Keratinocyte (primary cell): Measurements from ENCODE around the gene USP49. TPM values are rescaled to one million over a fixed set of nuclear protein-coding genes. Genes with fewer than 3 reads are reported as not detected.

Experiments
- DNase-seq: peaks from one replicate; pipeline ENCODE4 v3.0.0-alpha.2; 2011; ENCODE audit warnings: low read depth, missing footprints, low spot score
- FAIRE-seq: peaks from 2 replicates; lab custom pipeline; 2011; peaks lifted over from hg19 to GRCh38; lab: Jason Lieb, UNC
- H2AFZ ChIP-seq: 2 replicates; pipeline ENCODE4 v1.6.0; 2012; ENCODE audit warnings: low read length, control low read depth, inconsistent platforms; ENCODE audit not compliant: control insufficient read depth
- H3K27ac ChIP-seq: 2 replicates; pipeline ENCODE4 v1.5.1; 2011; ENCODE audit warnings: low read length; ENCODE audit not compliant: control insufficient read depth, insufficient read depth
- H3K27me3 ChIP-seq: 3 replicates; pipeline ENCODE4 v1.6.0; 2011; ENCODE audit warnings: low read length; ENCODE audit not compliant: control insufficient read depth, insufficient read depth; ENCODE audit errors: extremely low read depth
- H3K36me3 ChIP-seq, 2 experiments: 2 replicates in 1 of 2; 3 replicates in 1 of 2; pipeline ENCODE4 v1.5.1; 2011; ENCODE audit warnings: low read length in 2 of 2, mild to moderate bottlenecking in 1 of 2; ENCODE audit not compliant: control insufficient read depth in 2 of 2, insufficient read depth in 2 of 2; ENCODE audit errors: extremely low read depth in 1 of 2
- H3K4me1 ChIP-seq: 3 replicates; pipeline ENCODE4 v1.5.1; 2011; ENCODE audit warnings: low read length; ENCODE audit not compliant: control insufficient read depth, insufficient read depth; ENCODE audit errors: extremely low read depth
- H3K4me2 ChIP-seq: 3 replicates; pipeline ENCODE4 v1.6.0; 2011; ENCODE audit warnings: low read depth, low read length; ENCODE audit not compliant: control insufficient read depth, insufficient read depth; ENCODE audit errors: extremely low read depth
- H3K4me3 ChIP-seq, 3 experiments: fragments of 200-600 bp in 1 of 3; sonication (generic) in 1 of 3; 2 replicates in 2 of 3; 3 replicates in 1 of 3; pipeline ENCODE4 v1.5.1; 2011 to 2016; ENCODE audit warnings: low read length in 3 of 3, mild to moderate bottlenecking in 3 of 3, control low read depth in 2 of 3, inconsistent platforms in 1 of 3, low read depth in 1 of 3, mixed read lengths in 1 of 3, mixed run types in 1 of 3, moderate library complexity in 1 of 3; ENCODE audit not compliant: control insufficient read depth in 2 of 3, insufficient read depth in 2 of 3; ENCODE audit errors: extremely low read depth in 1 of 3
- H3K79me2 ChIP-seq: 2 replicates; pipeline ENCODE4 v1.6.0; 2012; ENCODE audit warnings: low read length; ENCODE audit not compliant: control insufficient read depth, insufficient read depth
- H3K9ac ChIP-seq: 3 replicates; pipeline ENCODE4 v1.6.0; 2011; ENCODE audit warnings: low read length; ENCODE audit not compliant: control insufficient read depth, insufficient read depth; ENCODE audit errors: extremely low read depth
- H3K9me1 ChIP-seq: 3 replicates; pipeline ENCODE4 v1.6.0; 2011; ENCODE audit warnings: low read length; ENCODE audit not compliant: control insufficient read depth, insufficient read depth; ENCODE audit errors: extremely low read depth
- H3K9me3 ChIP-seq: 2 replicates; pipeline ENCODE4 v1.5.1; 2012; ENCODE audit warnings: low read depth, low read length; ENCODE audit not compliant: control insufficient read depth
- H4K20me1 ChIP-seq: 3 replicates; pipeline ENCODE4 v1.6.0; 2011; ENCODE audit warnings: low read length; ENCODE audit not compliant: control insufficient read depth, insufficient read depth; ENCODE audit errors: extremely low read depth
- CTCF ChIP-seq, 3 experiments: IDR thresholded peaks in 1 of 3; conservative IDR thresholded peaks in 1 of 3; optimal IDR thresholded peaks in 1 of 3; 2 replicates in 2 of 3; 3 replicates in 1 of 3; pipeline versions ENCODE3 to v1.5.1; 2011; ENCODE audit warnings: low read length in 3 of 3, mild to moderate bottlenecking in 3 of 3, moderate library complexity in 2 of 3, control low read depth in 1 of 3, inconsistent platforms in 1 of 3; ENCODE audit not compliant: insufficient read depth in 2 of 3; ENCODE audit errors: extremely low read depth in 1 of 3
- EZH2 ChIP-seq: IDR thresholded peaks from one replicate; pipeline ENCODE4 v1.6.1; 2012; ENCODE audit warnings: inconsistent platforms, mild to moderate bottlenecking, low read length, moderate library complexity
- dilution Hi-C: fragments of 300-500 bp; cut with MboI; formaldehyde crosslinking; loops from one replicate; pipeline ENCODE4 v1.7.0; 2020; ENCODE audit warnings: low sequenced_read_pairs; ENCODE audit not compliant: extremely low pct_ligation_motif_present
- polyA plus RNA-seq, 5 experiments: library from polyadenylated mRNA; depleted of rRNA in 3 of 5; stranded (reverse) in 3 of 5; stranded (forward) in 1 of 5; unstranded in 1 of 5; fragments of >200 nt; gene quantifications; 1 replicate in 1 of 5; 2 replicates in 3 of 5; 3 replicates in 1 of 5; pipeline versions ENCODE4 v1.2.1 to v1.2.3, GENCODE V29; 2011 to 2012; ENCODE audit warnings: missing spikeins in 2 of 5, low read depth in 1 of 5, low replicate concordance in 1 of 5

The USP49 gene
- polyA plus RNA-seq, 1 donor (not counting 4 experiments of a cell fraction or from before 2014, with no cell fraction given), result 2.3 TPM

GRCh38 chr6:41756354-41756753, 138.8 kb downstream of the USP49 start:
- TF ChIP-seq EZH2 (no peak), CTCF (optimal IDR thresholded peaks at IDR 0.05 in 1 of 3, IDR thresholded peaks at IDR 0.05 in 1 of 3, conservative IDR thresholded peaks at IDR 0.05 in 1 of 3; ENCODE audit: extremely low read depth in 1 of 3, insufficient read depth in 2 of 3, low read length in 3 of 3) (no peak)
- Histone ChIP-seq H3K36me3 (no peaks in the 10 kb centered on the region), H3K4me3 (no peak overlapping the region), H3K9ac (no peak overlapping the region), H3K9me3 (no peaks in the 10 kb centered on the region), H3K9me1 (no peaks in the 10 kb centered on the region), H3K4me1 (no peaks in the 10 kb centered on the region), H3K27ac (no peak overlapping the region), H3K27me3 (peaks cover 6% of the 10 kb centered on the region), H4K20me1 (no peaks in the 10 kb centered on the region), H2AFZ (no peak overlapping the region), H3K4me2 (no peak overlapping the region), H3K79me2 (no peaks in the 10 kb centered on the region)
- dilution Hi-C loops, result no loop called here
- no peak for DNase-seq
- FAIRE-seq, result no peak

GRCh38 chr6:41755895-41756294, 139.3 kb downstream of the USP49 start:
- Histone ChIP-seq H3K27ac (no peak overlapping the region), H3K36me3 (no peaks in the 10 kb centered on the region), H4K20me1 (no peaks in the 10 kb centered on the region), H3K4me3 (no peak overlapping the region), H3K9me1 (no peaks in the 10 kb centered on the region), H3K4me1 (no peaks in the 10 kb centered on the region), H3K9me3 (no peaks in the 10 kb centered on the region), H3K79me2 (no peaks in the 10 kb centered on the region), H3K4me2 (no peak overlapping the region), H3K9ac (no peak overlapping the region), H2AFZ (no peak overlapping the region), H3K27me3 (peaks cover 6% of the 10 kb centered on the region)
- dilution Hi-C loops, result no loop called here
- TF ChIP-seq EZH2, result no peak
- TF ChIP-seq CTCF (optimal IDR thresholded peaks at IDR 0.05 in 1 of 3, IDR thresholded peaks at IDR 0.05 in 1 of 3, conservative IDR thresholded peaks at IDR 0.05 in 1 of 3; ENCODE audit: extremely low read depth in 1 of 3, insufficient read depth in 2 of 3, low read length in 3 of 3), result no peak
- FAIRE-seq, result no peak
- no peak for DNase-seq
